ENCODE results near the gene TAS2R39. TPM values are rescaled to one million over a fixed set of nuclear protein-coding genes. Genes with fewer than 3 reads are reported as not detected.

TAS2R39 gene
- total RNA-seq, 1 donor: not detected

DNA sequence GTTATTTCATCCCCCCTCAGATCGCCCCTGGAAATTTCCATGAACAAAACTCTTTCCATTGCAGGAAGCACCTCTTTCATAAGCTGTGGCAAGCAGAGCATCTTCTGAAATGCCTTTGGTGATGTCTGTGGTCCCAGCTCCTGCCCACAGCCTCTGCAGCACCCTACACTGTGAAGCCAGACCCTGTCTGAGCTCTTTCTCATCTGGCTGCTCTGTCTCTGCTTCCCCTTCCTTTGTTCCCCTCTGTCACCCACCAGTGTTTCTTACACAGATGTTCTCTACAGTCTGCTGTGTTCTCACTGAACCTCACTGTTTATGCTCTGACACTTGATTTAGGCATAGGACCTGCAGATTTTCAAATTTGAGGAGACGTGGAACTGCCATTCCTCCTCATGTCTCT is 1.9 kb upstream of the TAS2R39 start:
- Histone ChIP-seq H3K4me1 (ENCODE audit: insufficient read depth, low read length) (no peaks in the 10 kb centered on the region), H3K27ac (ENCODE audit: low read depth, low read length) (no peak overlapping the region), H3K36me3 (ENCODE audit: insufficient read depth, low read length) (no peaks in the 10 kb centered on the region), H3K4me2 (ENCODE audit: insufficient read depth, low read length) (no peak overlapping the region), H3K4me3 (ENCODE audit: insufficient read depth, low read length) (no peak overlapping the region), H3K9me3 (ENCODE audit: low read depth, low read length) (peaks cover 2% of the 10 kb centered on the region), H2AFZ (ENCODE audit: low read length) (no peak overlapping the region), H3K79me2 (ENCODE audit: insufficient read depth, low read length) (no peaks in the 10 kb centered on the region), H3K27me3 (ENCODE audit: insufficient read depth, low read length) (no peaks in the 10 kb centered on the region), H4K20me1 (ENCODE audit: insufficient read depth, low read length) (no peaks in the 10 kb centered on the region)
- DNase-seq (ENCODE audit: insufficient read length, low spot score, missing footprints): no peak
- no peak for TF ChIP-seq CTCF (IDR thresholded peaks at IDR 0.05; ENCODE audit: extremely low read depth, low read depth, low read length)

DNA sequence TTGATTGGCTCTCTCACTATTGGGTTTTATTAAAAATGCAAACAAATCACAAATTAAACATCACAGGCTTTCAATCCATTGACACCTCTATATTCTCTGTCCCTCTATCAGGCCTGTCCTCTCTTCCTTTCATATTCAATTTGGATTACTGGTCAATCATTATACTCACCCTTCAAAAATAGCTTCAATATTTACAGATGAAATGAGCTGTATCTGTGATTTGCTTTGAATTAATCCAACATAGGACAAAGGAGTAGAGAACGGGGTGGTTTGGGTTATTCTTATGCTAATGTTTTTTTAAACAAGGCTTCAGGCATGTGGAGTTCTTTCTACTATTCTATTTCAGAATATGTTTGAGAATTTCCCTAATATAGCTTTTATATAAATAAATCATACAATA is 2.3 kb downstream of the TAS2R39 start:
- H3K79me2 ChIP-seq (ENCODE audit: insufficient read depth, low read length): no peaks in the 10 kb centered on the region
- no peak overlapping the region for H3K4me3 ChIP-seq (ENCODE audit: insufficient read depth, low read length)
- no peaks in the 10 kb centered on the region for H3K36me3 ChIP-seq (ENCODE audit: insufficient read depth, low read length)
- no peaks in the 10 kb centered on the region for H4K20me1 ChIP-seq (ENCODE audit: insufficient read depth, low read length)
- H3K4me1 ChIP-seq (ENCODE audit: insufficient read depth, low read length): no peaks in the 10 kb centered on the region
- no peak overlapping the region for H3K4me2 ChIP-seq (ENCODE audit: insufficient read depth, low read length)
- no peak overlapping the region for H2AFZ ChIP-seq (ENCODE audit: low read length)
- no peaks in the 10 kb centered on the region for H3K9me3 ChIP-seq (ENCODE audit: low read depth, low read length)
- no peaks in the 10 kb centered on the region for H3K27me3 ChIP-seq (ENCODE audit: insufficient read depth, low read length)
- TF ChIP-seq CTCF (IDR thresholded peaks at IDR 0.05; ENCODE audit: extremely low read depth, low read depth, low read length): no peak
- DNase-seq (ENCODE audit: insufficient read length, low spot score, missing footprints): no peak
- no peak overlapping the region for H3K27ac ChIP-seq (ENCODE audit: low read depth, low read length)

DNA sequence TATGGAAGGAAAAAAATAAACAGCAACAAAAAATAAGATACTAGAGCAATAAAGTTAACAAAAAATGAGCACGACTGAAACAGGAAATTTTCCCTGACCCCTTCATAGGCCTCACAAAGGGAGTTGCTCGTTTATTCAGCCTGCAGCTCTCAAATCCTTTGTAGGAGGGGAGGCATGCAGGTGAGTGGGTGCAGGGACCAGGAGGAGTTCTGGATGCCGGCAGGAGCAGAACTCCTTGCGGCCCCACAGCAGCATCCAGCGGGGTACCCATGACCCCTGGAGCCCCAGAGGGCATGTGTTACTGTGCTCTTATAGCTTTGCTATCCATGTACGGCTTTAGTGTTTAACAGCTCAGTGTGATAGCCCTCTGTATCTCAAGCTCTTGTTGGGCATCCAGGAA is 5.8 kb downstream of the TAS2R39 start:
- DNase-seq (ENCODE audit: insufficient read length, low spot score, missing footprints): no peak
- H3K4me1 ChIP-seq (ENCODE audit: insufficient read depth, low read length): no peaks in the 10 kb centered on the region

GRCh38 chr7:143193880-143194279 is 10.7 kb downstream of the TAS2R39 start:
- Histone ChIP-seq H3K4me2 (ENCODE audit: insufficient read depth, low read length) (no peak overlapping the region), H3K27me3 (ENCODE audit: insufficient read depth, low read length) (no peaks in the 10 kb centered on the region), H3K27ac (ENCODE audit: low read depth, low read length) (no peak overlapping the region), H3K79me2 (ENCODE audit: insufficient read depth, low read length) (no peaks in the 10 kb centered on the region), H3K9me3 (ENCODE audit: low read depth, low read length) (no peaks in the 10 kb centered on the region), H2AFZ (ENCODE audit: low read length) (no peak overlapping the region), H4K20me1 (ENCODE audit: insufficient read depth, low read length) (no peaks in the 10 kb centered on the region), H3K4me3 (ENCODE audit: insufficient read depth, low read length) (no peak overlapping the region), H3K36me3 (ENCODE audit: insufficient read depth, low read length) (no peaks in the 10 kb centered on the region), H3K4me1 (ENCODE audit: insufficient read depth, low read length) (no peaks in the 10 kb centered on the region)
- no peak for TF ChIP-seq CTCF (IDR thresholded peaks at IDR 0.05; ENCODE audit: extremely low read depth, low read depth, low read length)
- no peak for DNase-seq (ENCODE audit: insufficient read length, low spot score, missing footprints)

More for the DNA sequence above, 5.8 kb downstream of the TAS2R39 start:
- H3K4me3 ChIP-seq (ENCODE audit: insufficient read depth, low read length): no peak overlapping the region
- no peak overlapping the region for H3K27ac ChIP-seq (ENCODE audit: low read depth, low read length)
- no peaks in the 10 kb centered on the region for H4K20me1 ChIP-seq (ENCODE audit: insufficient read depth, low read length)
- H3K27me3 ChIP-seq (ENCODE audit: insufficient read depth, low read length): no peaks in the 10 kb centered on the region
- no peaks in the 10 kb centered on the region for H3K79me2 ChIP-seq (ENCODE audit: insufficient read depth, low read length)
- no peaks in the 10 kb centered on the region for H3K36me3 ChIP-seq (ENCODE audit: insufficient read depth, low read length)
- H3K4me2 ChIP-seq (ENCODE audit: insufficient read depth, low read length): no peak overlapping the region
- no peaks in the 10 kb centered on the region for H3K9me3 ChIP-seq (ENCODE audit: low read depth, low read length)
- H2AFZ ChIP-seq (ENCODE audit: low read length): no peak overlapping the region
- no peak for TF ChIP-seq CTCF (IDR thresholded peaks at IDR 0.05; ENCODE audit: extremely low read depth, low read depth, low read length)
